Fibroblast of upper back skin (primary cell): Measurements from ENCODE around the gene TRIP12.
"Not testable (repeated sequence)": the region's sequence is repeated elsewhere in the genome, so short reads cannot be mapped to it uniquely, and the experiment has no call there.

ENCODE experiments used
- DNase-seq: peaks from one replicate; pipeline ENCODE4 v3.0.0-alpha.2; 2013

TRIP12 gene

DNA sequence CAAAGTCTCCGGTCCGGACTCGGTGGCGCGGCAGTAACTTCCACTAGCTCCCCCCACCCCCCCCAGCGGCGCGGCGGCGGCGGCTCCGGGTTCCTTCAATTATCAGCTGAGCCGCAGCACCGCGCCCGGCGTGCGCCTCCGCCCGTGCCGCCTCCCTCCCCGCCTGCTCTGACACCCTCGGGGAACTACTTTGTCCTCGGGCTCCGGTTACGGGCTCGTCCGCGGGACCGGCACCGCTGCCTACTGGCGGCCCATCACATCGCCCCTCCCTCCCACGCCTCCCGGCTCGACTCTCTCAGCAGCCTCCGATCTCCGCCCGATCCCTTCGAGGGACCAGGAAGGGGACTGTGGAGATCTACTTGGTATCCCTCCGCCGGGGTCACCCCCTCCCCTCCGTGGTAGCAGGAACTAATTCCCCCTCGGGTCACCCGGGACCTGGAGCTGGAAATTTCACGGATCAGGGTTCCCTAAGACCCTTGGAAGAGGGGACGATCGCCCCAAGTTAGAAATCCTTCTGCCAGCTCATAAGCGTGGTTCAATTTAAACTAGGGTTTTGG lies at the start of gene TRIP12:
Gene TRIP12, minus strand, starts transcription at position 118 of the 557 bp plus-strand sequence. CDS start 41,930 bp downstream, outside the sequence.
- DNase-seq: peak; percentile 97

DNA sequence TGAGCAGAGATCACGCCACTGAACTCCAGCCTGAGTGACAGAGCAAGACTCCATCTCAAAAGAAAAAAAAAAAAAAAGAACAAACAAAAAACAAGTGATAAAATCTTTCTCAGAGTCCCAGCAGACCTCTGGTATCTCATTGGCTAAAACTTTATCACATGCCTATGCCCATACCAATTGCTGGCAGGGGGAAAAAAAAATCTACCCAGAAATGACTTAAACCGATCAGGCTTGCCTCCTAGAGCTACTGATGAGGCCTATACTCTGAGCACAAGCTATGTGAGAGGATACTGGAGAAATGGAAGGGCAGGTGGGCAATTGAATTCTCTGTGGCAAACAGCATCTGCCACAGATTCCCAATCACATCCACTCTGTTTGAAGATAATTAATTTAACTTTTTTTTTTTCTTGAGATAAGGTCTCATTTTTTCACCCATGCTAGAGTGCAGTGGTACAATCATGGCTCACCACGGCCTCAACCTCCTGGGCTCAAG lies 49.5 kb upstream of the TRIP12 start:
- no peak for DNase-seq

DNA sequence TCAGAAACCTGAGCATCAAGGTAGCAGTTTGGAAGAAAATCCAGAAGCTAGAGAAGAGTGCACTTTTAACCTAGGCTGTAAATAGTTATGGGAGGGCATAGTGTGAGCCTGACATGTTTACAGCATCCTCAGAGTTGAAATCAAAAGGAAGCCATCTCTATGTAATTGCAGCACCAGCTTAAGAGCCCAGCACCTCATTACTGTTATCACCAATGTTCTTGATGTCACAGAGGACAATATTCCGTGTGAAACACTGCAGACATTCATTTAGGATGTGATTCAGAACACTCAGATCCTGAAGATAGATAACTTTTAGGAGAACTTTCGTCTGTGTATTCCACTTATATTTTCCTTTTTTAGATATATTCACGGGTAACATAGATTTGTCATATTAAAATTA lies 48.6 kb upstream of the TRIP12 start:
- no peak for DNase-seq

DNA sequence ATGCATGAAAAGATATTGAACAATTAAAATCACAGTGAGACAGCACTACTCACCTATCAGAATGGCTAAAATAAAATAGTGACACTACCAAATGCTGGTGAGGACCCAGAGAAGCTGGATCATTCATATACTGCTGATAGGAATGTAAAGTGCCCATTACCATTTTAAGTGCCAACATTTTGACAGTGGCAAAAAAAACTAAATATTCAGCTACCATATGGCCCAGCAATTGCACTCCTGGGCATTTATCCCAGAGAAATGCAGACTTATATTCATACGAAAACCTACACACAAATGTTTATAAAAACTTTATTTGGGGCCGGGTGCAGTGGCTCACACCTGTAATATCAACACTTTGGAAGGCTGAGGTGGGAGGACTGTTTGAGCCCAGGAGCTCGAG lies 48.1 kb upstream of the TRIP12 start:
- DNase-seq: no peak

DNA sequence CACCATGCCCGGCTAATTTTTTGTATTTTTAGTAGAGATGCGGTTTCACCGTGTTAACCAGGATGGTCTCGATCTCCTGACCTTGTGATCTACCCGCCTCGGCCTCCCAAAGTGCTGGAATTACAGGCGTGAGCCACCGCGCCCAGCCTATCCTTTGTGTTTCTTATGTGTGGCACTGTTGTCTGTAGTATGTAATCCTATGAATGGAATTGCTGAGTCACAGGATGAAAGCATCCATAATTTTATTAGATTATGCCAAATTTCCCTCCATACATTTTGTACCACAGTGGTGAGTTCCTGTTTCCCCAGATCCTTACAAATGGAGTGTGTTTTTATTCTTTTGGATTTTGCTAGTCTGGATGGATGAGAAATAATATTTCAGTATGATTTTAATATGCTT lies 41.8 kb upstream of the TRIP12 start:
- DNase-seq: peak; percentile 15

DNA sequence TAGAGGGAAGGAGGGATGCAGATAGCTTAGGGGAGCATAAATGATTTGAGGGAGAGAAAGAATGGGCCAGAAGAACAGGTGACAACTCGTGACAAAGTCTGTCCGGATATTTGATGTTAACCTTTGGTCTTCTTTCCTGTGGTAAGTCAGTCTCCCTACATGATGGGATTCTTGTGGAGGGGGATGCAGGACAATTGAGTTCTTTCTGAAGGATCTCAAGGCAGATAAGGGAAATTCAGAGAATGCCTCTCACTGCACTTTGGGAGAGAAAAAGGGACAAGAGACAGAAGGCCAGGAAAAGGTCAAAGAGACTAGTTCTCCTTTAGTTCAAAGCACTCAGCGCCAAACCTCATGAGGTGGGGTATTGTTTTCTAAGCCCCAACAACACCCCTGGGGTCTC lies 34.7 kb upstream of the TRIP12 start:
- DNase-seq: no peak

DNA sequence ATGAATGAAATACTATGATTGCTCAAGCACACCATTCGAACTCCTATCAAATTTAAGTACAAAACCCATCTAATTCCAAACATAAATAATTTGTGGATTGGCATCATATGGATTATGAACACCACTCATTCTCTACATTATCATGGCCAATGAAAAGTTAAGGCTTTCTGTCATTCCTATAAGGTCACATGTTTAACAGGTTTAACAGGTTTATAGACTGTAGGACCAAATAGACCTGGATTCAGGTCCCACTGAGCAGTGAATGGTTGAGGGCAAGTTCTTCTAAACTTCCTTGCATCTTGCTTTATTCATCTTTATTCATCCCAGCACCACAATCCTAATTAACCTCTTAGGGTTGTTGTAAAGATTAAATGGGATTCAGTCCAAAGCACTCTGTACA lies 33.9 kb upstream of the TRIP12 start:
- DNase-seq: no peak

DNA sequence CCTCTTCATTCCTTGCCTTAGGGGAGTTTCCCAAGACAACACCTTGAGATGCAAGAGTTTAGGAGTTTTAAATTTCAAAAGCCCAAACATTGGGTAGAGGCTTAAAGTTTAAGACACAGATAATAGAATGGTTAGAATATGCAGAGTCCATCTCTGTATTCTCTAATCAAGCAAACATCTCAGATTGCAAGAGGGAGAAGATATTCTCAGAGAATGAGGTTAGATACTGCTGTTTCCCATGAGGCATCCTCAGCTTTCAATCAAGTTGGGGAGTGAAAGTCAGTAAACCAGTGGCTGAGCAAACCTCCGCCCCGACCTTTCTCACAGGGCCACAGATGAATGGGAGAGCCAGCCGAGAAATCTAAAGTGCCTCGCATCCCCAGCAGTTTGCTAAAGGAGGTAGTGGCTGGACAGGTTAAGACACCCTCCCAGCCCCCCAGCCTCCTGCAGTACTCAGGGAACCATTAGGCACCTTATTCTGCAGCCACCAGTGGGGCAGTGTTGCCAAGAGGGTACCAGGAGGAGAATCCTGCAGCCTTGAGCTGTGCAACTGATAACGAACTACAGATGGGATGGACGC lies 30.5 kb upstream of the TRIP12 start:
- no peak for DNase-seq

DNA sequence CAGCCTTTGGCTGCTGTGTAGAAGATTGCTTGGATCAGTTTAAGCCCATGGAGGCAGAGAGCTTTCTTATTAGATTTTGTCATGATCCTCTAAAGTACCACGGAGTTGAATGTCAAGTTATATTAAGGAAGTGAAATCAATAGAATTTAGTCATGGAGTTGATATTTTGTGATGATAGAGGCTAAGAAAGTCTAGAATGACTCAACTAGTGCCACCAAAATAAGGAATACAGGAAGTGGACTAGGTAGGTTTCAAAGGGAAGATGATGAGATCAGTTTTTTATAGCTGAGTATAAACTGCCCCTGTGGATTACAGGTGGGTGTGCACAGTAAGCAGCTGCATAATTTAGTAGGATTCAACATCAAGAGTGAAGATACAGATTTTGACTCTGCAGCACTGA lies 25.7 kb upstream of the TRIP12 start:
- DNase-seq: no peak

DNA sequence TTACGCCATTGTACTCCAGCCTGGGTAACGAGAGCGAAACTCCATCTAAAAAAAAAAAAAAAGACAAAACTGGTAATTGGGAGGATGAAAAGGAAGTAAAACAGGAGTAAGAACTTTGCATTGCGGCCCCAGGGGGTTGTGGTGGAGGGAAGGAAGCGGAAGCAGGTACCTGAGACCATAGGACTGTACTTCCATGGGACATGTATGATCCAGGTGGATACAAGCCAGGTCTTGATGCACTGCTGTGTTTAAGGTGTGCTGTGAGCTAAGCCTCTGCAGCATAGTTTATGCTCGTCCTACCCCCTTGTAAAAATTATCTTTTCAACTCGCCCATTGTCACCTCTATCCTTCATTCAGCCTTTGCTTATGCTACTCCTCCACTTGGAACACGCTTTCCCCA lies 24.2 kb upstream of the TRIP12 start:
- no peak for DNase-seq

DNA sequence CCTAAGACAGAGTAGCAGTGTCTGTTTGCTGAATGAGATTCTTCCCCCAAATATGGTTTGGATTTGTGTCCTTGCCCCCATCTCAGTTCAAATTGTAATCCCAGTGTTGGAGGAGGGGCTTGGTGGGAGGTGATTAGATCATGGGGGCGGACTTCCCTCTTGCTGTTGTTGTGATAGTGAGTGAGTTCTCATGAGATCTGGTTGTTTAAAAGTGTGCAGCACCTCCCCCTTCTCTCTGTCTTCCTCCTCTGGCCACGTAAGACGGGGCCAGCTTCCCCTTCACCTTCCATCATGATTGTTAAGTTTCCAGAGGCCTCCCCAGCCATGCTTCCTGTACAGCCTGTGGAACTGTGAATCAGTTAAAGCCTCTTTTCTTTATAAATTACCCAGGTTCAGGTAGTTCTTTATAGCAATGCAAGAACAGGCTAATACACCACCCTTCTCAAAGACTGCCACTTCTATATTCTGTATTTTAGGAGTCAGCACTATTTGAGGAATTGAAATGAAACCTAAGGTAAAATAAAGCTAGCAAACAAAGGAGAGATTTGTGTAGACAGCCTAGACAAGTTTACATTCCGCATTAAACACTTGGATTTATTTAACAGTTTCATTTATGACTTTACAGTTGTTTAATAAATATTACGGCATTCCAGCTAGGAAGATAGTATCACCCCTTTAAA lies 22.1 kb upstream of the TRIP12 start:
- DNase-seq: no peak

DNA sequence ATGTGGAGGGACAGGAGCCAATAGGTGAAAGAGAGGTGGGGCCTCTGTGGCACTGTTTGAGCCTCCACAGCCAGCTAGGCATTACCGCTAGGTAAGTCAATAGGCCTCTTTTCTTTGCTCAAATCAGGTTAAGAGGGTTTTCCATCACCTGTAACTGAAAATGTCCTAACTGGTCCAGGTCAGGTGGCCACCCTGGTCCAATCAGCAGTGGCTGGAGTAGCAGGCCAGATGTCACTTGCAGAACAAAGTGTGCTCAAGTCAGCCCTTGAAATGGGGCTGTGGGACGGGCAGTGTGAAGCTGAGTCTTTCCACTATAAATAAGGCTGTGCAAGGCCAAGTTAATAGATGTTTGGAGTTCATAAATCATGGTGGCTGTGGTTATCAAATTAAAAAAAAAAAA lies 21.4 kb upstream of the TRIP12 start:
- no peak for DNase-seq

DNA sequence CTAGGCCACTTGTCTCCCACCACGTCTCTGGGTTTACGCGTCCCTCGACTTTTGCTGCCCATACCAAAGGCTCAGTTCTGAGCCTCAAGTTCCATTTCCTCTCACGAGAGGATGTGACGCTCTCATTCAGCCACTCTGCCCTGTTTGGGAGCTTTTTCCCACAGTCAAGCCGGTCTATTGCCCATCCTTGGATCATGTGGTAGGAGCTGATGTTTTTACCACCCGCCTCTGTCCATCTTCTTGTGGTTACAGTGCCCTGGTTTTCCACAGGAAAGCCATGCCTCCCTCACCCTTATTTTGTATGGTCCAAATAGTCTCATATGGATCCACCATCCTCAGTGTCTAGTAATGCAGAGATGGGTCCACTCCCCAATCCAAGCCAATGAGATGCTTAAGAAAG lies 20.9 kb upstream of the TRIP12 start:
- no peak for DNase-seq

DNA sequence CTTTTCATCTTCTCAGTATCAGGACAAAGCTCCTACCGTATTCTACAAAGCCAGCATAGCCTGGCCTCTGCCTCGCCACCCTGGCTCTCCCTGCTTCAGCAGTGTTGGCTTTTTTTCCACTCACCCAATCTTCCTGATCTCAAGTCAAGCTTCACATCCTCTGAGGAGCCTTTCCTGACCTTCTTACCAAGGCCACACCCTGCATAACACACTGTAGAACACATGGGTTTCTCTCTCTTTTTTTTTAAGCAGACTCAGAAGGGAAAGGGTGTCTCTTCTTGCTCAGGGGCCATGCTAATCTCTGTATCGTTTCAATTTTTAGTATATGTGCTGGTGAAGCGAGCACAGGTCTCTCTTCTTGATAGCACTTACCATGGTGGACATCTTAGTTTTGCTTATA lies 15.7 kb upstream of the TRIP12 start:
- DNase-seq: no peak

DNA sequence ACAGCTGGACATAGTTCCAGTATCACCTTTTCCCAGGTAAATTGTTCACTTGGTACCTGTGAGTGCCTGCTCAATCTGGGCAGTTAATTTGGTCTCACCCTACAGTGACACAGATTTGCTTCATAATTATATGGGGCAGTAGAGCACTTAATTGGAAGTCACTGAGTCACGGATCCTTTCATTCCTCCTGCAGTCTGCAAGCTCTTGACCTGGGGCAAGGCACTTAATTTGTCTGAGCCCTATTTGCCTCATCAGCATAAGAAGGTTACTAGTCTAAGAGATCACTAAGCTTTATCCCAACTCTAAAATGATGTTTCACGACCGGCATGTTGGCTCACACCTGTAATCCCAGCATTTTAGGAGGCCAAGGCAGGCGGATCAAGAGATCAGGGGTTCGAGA lies 9.4 kb upstream of the TRIP12 start:
- no peak for DNase-seq

DNA sequence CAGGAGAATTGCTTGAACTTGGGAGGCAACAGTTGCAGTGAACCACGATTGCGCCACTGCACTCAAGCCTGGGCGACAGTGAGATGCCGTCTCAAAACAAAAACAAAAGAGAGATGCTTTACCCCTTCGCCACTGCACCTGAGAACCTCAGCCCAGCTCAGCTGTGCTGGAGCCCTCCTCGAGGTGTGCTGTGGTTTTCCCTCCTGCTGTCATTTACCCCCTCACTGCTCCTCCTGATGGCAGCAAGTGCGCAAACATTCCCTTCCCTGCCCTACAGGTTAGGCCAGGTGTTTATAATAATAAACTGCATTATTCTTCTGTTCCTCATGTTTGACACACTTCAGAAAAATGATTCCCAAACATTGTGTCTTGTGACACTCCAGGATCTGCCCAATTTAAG lies 8.8 kb upstream of the TRIP12 start:
- DNase-seq: no peak

DNA sequence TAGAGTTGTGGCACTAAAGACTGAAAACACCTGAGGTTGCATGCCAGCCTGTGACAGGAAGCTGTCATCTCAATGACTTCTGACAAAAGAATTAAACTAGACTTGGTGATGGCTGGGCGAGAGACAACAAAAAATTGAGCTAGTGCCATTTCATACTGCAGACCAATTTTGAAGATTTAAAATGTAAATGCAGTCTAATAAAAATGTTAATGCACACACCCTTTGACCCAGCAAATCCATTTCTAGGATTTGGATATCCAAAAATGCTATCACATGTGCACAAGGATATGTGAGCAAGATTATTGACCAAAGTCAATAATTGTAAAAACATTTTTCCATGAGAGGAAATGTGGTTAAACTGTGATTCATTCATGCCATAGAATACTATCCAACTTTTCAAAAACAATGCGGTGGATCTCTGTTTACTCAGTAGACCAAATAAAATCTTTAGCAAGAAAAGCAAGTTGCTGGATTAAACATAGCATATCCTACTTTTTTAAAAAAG lies 6.1 kb upstream of the TRIP12 start:
- DNase-seq: peak; percentile 34

DNA sequence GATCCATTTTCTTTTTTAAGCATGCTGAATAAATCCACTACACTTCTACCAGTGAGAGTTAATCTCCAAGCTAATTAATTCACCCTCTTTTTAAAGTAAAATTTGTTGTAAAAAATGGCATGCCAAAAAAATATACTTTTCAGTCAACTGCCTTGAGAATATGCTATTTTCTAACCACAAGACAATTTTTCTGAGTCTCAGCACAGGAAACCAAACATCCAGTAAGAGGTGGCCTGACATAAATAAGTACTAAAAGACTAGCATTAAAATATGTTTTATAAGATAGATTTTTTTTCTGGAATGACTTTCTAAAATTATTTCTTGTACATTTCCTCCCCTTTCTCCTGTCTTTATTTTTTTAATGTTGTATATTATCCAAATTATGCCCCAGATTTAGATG lies 3.4 kb upstream of the TRIP12 start:
- no peak for DNase-seq

DNA sequence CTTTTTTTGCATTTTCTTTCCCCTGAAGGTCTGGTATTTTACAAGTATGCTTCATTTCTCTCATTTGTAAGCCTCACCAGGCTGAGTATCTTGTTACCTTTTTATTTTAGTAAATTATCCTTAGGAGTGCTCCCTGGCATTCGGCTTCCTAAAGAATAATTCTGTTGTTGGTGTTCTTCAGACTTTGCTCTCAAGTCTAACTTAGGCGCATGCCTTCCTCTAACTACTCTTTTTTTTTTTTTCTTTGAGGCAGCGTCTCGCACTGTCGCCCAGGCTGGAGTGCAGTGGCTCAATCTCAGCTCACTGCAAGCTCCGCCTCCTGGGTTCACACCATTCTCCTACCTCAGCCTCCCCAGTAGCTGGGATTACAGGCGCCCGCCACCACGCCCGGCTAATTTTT lies 2.7 kb upstream of the TRIP12 start:
- not testable (repeated sequence) for DNase-seq

DNA sequence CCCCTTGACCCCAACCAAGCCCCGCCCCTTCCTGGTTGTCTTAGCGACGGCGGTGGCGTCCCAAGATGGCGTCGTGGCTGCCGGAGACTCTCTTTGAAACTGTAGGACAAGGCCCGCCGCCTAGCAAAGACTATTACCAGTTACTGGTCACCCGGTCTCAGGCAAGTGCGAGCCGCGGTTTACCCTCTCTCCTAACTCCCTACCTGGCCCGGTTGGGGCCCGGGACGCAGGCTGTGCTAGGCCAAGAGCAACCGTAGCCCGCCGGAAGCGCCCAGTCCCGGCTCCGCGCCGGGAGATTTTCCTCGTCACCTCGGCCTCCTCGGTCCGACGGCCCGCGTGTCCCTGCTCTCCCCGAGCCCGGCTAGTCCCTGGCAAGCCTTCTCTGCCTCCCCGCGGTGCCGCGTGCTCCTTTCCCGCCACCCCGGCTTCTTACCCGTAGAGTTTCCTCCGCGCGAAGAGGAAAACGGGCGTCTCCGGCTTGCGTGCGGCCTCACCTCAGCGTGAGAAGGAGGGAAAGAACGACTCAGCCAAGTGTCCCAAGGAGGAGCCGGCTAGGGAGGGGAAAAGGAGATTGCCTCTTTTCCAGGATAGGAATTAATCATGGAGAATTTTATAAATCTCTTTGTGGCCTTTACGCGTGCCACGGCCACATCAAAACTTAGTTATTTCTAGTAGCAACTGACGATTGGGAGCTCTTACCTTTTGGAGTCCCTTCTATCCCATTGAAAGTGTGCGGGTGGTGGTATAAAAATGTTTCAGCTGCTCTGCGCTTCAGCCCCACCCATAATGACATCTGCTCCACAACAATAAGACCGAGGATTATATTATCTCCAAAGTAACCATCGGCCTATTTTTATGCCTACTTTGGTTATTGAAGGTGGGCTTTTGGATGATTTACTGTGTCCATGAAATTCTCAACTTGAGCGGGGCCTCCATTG lies 909 bp upstream of the TRIP12 start, which contains the start of gene FBXO36:
Gene FBXO36, plus strand, starts transcription at position 55 of the 938 bp plus-strand sequence. Its CDS starts 11 bp downstream, at position 66.
- peak; percentile 47 for DNase-seq

DNA sequence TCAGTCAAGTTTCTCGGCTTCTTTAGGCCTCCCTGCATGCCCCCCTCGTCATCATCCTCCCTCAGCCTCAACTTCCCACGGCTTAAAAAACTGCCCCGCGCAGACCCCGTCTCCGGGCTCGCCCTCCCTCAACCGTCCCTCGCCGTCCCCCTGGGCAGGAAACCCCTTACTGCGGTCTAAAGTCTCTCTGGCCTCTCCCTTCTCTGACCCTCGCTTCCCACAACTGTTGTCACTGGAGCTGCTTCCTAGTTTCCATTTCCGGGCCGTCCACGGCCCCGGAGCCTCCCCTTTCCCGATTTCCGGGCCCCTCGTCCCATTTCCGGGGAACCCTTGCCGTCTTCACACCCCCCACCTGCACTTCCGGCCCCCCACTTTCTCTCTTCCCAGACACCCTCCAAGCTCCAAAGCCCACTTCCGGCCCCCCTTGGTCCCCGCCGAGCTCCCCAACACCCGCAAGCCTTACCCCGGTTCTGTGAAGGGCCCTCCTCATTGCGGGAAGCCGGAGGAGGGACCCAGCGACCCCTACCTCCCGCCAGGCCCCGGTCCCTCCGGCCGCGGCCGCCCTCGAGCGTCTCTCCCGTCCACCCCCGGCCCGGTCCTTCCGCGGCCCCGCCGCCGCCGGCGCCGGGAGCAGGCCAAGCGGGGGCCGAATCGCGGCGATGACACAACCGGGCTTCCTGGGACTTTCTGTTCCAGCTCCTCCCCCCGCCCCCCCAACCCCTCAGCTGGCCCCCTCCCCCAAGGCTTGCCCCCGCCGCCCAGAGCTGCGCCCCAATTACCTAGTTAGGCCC lies 513 bp downstream of the TRIP12 start:
- DNase-seq: peak; percentile 57

DNA sequence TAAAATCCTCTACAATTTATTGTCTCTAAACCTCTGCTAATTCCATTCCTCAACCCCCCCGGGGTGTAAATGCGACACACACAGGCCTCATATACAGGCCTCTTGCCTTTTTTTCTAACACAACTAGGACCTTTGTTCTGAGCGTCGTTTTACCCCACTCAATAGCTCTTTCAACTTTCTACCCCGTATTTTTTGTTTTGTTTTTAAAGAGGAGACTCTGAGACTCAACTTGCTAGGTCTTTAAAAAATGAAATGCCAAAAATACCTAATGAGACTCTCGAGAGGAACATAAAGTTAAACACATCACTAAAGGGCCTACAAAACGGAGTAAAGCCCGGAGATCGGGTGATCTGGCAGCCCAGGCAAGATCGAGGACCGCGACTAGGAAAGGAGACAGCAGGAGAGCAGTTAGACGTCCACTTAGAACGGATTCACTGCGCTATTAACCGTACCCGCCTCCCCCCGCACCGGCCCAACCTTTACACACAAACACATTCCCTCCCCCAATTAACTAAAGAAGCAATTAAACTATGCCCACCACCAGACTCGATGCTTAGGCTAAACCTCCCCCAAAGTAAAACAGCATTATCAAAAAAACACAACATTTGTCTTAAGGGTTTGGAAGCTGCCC lies 1.7 kb downstream of the TRIP12 start:
- DNase-seq: no peak
